GM23338 (cell line): ENCODE data around the gene SLC13A3. TPM values are rescaled to one million over a fixed set of nuclear protein-coding genes. Genes with fewer than 3 reads are reported as not detected.

Source experiments
- ATAC-seq: fragments of 200-7000 bp; cut with Tn5 transposase; 3 replicates; pipeline ENCODE4 v1.9.1; 2020
- DNase-seq: peaks from one replicate; pipeline ENCODE4 v3.0.0-alpha.2; 2015; ENCODE audit warnings: low spot score
- H2AFZ ChIP-seq: fragments of 200-600 bp; sonication (generic); 2 replicates; pipeline ENCODE4 v1.8.0; 2016; ENCODE audit warnings: antibody characterized with exemption, mild to moderate bottlenecking, moderate library complexity
- H3F3A ChIP-seq: fragments of 200-600 bp; sonication (generic); replicated peaks from 2 replicates; pipeline ENCODE4 v1.8.0; 2017; ENCODE audit warnings: antibody characterized with exemption, mixed run types, low read depth
- H3K27ac ChIP-seq: fragments of 200-600 bp; sonication (generic); 2 replicates; pipeline ENCODE4 v1.6.1; 2016; ENCODE audit warnings: low read depth
- H3K27me3 ChIP-seq: fragments of 200-600 bp; sonication (generic); 2 replicates; pipeline ENCODE4 v1.8.0; 2016; ENCODE audit warnings: mild to moderate bottlenecking, mixed run types, moderate library complexity; ENCODE audit not compliant: insufficient read depth
- H3K36me3 ChIP-seq: fragments of 200-600 bp; sonication (generic); 2 replicates; pipeline ENCODE4 v1.8.0; 2016; ENCODE audit warnings: mild to moderate bottlenecking; ENCODE audit not compliant: insufficient read depth
- H3K4me1 ChIP-seq: fragments of 200-600 bp; sonication (generic); 2 replicates; pipeline ENCODE4 v1.8.0; 2016; ENCODE audit warnings: mild to moderate bottlenecking, moderate library complexity; ENCODE audit not compliant: insufficient read depth
- H3K4me2 ChIP-seq: fragments of 200-600 bp; sonication (generic); 2 replicates; pipeline ENCODE4 v1.7.1; 2017; ENCODE audit warnings: mixed run types
- H3K4me3 ChIP-seq: fragments of 200-600 bp; sonication (generic); 2 replicates; pipeline ENCODE4 v1.6.1; 2016; ENCODE audit warnings: mixed run types
- H3K79me2 ChIP-seq: fragments of 200-600 bp; sonication (generic); replicated peaks from 2 replicates; pipeline ENCODE4 v1.8.0; 2017; ENCODE audit warnings: mild to moderate bottlenecking; ENCODE audit not compliant: insufficient read depth
- H3K9me2 ChIP-seq: fragments of 200-600 bp; sonication (generic); 2 replicates; pipeline ENCODE4 v1.8.0; 2017; ENCODE audit not compliant: insufficient read depth
- H4K20me1 ChIP-seq: fragments of 200-600 bp; sonication (generic); replicated peaks from 2 replicates; pipeline ENCODE4 v1.8.0; 2017; ENCODE audit warnings: mild to moderate bottlenecking; ENCODE audit not compliant: insufficient read depth
- H3K27ac Mint-ChIP-seq: 2 replicates; pipeline ENCODE4 v1.8.0; 2020; ENCODE audit warnings: inconsistent platforms, mild to moderate bottlenecking, moderate library complexity, mixed read lengths
- H3K27me3 Mint-ChIP-seq: 3 replicates; pipeline ENCODE4 v1.8.0; 2022; ENCODE audit warnings: low read depth, mild to moderate bottlenecking, moderate library complexity, mixed read lengths, inconsistent platforms; ENCODE audit not compliant: insufficient read depth, poor library complexity
- H3K36me3 Mint-ChIP-seq: 3 replicates; pipeline ENCODE4 v1.8.0; 2021; ENCODE audit warnings: low read depth, mild to moderate bottlenecking, inconsistent platforms, moderate library complexity, mixed read lengths
- H3K4me1 Mint-ChIP-seq: 3 replicates; pipeline ENCODE4 v1.8.0; 2020; ENCODE audit warnings: mild to moderate bottlenecking, inconsistent platforms, mixed read lengths
- H3K4me3 Mint-ChIP-seq: 3 replicates; pipeline ENCODE4 v1.8.0; 2021; ENCODE audit warnings: moderate library complexity, mild to moderate bottlenecking, inconsistent platforms, mixed read lengths
- H3K9me3 Mint-ChIP-seq: 3 replicates; pipeline ENCODE4 v1.8.0; 2020; ENCODE audit warnings: moderate library complexity, mild to moderate bottlenecking, inconsistent platforms, mixed read lengths
- JUNB ChIP-seq: IDR thresholded peaks from one replicate; pipeline ENCODE4 v1.6.1; 2016; ENCODE audit warnings: antibody characterized with exemption; ENCODE audit not compliant: unreplicated experiment
- POLR2AphosphoS5 ChIP-seq: IDR thresholded peaks from 2 replicates; pipeline ENCODE4 v1.6.1; 2016; ENCODE audit warnings: antibody characterized with exemption, low read depth
- STAT1 ChIP-seq: IDR thresholded peaks from one replicate; pipeline ENCODE4 v1.6.1; 2016; ENCODE audit warnings: antibody characterized with exemption; ENCODE audit not compliant: unreplicated experiment
- ZNF331 ChIP-seq: fragments of 250-450 bp; sonication (Bioruptor Pico); IDR thresholded peaks from 2 replicates; pipeline ENCODE4 v1.5.0; 2020; ENCODE audit warnings: low read depth, mild to moderate bottlenecking, moderate library complexity
- polyA plus RNA-seq: library from polyadenylated mRNA; unstranded; fragments of >200 nt; fragmentation: Nextera tagmentation; extraction: Ambion mirVana; gene quantifications from 2 replicates; pipeline ENCODE4 v1.2.1, GENCODE V29; 2016
- total RNA-seq: library from RNA; depleted of rRNA; stranded (reverse); fragments of >200 nt; shearing (Covaris generic); gene quantifications from 2 replicates; pipeline ENCODE4 v1.2.3, GENCODE V29; 2014
- TF ChIP-seq, protein P1 (sequence below): fragments of 250-450 bp; sonication (Bioruptor Pico); IDR thresholded peaks from 2 replicates; pipeline ENCODE4 v1.5.0; 2020; ENCODE audit warnings: mild to moderate bottlenecking, moderate library complexity

The SLC13A3 gene
- total and polyA plus RNA-seq, 2 experiments from 2014 or later, result 8.6 to 9.1 TPM

DNA sequence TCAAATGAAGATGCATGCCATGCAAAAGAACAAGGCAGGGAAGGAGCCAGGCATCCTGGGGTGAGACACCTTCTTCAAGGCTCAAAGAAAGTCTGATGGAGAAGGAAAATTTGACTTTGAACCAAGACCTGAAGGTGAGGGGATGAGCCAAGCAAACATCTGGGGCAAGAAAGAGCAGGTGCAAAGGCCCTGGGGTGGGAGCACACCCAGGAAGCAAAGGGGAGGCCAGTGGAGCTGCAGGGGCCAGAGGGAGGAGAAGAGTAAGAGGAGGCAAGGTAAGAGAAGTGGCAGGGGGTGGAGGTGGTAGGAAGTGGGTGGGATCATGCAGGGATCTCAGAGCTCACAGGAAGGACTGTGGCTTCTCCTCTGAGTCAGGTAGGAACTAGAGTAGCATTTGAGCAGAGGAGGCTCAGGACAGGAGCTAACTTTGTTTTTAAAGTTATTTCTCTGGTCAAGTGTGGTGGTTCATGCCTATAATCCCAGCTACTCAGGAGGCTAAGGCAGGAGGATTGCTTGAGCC lies 49.6 kb downstream of the SLC13A3 start:
- no peaks in the 10 kb centered on the region for H3K36me3 Mint-ChIP-seq
- Histone ChIP-seq H3K36me3 (no peaks in the 10 kb centered on the region), H3K27ac (no peak overlapping the region), H3K4me3 (no peak overlapping the region), H3K4me2 (no peak overlapping the region), H3K4me1 (no peaks in the 10 kb centered on the region), H4K20me1 (no peaks in the 10 kb centered on the region), H3K79me2 (no peaks in the 10 kb centered on the region), H2AFZ (no peak overlapping the region), H3K9me2 (no peaks in the 10 kb centered on the region), H3K27me3 (no peaks in the 10 kb centered on the region), H3F3A (no peaks in the 10 kb centered on the region)
- no peaks in the 10 kb centered on the region for H3K4me1 Mint-ChIP-seq
- H3K9me3 Mint-ChIP-seq, result peaks cover 2% of the 10 kb centered on the region; the same call in 1 of the 3 replicates
- no peak overlapping the region for H3K4me3 Mint-ChIP-seq
- ATAC-seq (no peak), DNase-seq (no peak)
- peaks cover 6% of the 10 kb centered on the region for H3K27me3 Mint-ChIP-seq
- no peak for TF ChIP-seq STAT1
- TF ChIP-seq ZNF331 (CRISPR knock-in tag), result no peak
- TF ChIP-seq, protein P1, sequence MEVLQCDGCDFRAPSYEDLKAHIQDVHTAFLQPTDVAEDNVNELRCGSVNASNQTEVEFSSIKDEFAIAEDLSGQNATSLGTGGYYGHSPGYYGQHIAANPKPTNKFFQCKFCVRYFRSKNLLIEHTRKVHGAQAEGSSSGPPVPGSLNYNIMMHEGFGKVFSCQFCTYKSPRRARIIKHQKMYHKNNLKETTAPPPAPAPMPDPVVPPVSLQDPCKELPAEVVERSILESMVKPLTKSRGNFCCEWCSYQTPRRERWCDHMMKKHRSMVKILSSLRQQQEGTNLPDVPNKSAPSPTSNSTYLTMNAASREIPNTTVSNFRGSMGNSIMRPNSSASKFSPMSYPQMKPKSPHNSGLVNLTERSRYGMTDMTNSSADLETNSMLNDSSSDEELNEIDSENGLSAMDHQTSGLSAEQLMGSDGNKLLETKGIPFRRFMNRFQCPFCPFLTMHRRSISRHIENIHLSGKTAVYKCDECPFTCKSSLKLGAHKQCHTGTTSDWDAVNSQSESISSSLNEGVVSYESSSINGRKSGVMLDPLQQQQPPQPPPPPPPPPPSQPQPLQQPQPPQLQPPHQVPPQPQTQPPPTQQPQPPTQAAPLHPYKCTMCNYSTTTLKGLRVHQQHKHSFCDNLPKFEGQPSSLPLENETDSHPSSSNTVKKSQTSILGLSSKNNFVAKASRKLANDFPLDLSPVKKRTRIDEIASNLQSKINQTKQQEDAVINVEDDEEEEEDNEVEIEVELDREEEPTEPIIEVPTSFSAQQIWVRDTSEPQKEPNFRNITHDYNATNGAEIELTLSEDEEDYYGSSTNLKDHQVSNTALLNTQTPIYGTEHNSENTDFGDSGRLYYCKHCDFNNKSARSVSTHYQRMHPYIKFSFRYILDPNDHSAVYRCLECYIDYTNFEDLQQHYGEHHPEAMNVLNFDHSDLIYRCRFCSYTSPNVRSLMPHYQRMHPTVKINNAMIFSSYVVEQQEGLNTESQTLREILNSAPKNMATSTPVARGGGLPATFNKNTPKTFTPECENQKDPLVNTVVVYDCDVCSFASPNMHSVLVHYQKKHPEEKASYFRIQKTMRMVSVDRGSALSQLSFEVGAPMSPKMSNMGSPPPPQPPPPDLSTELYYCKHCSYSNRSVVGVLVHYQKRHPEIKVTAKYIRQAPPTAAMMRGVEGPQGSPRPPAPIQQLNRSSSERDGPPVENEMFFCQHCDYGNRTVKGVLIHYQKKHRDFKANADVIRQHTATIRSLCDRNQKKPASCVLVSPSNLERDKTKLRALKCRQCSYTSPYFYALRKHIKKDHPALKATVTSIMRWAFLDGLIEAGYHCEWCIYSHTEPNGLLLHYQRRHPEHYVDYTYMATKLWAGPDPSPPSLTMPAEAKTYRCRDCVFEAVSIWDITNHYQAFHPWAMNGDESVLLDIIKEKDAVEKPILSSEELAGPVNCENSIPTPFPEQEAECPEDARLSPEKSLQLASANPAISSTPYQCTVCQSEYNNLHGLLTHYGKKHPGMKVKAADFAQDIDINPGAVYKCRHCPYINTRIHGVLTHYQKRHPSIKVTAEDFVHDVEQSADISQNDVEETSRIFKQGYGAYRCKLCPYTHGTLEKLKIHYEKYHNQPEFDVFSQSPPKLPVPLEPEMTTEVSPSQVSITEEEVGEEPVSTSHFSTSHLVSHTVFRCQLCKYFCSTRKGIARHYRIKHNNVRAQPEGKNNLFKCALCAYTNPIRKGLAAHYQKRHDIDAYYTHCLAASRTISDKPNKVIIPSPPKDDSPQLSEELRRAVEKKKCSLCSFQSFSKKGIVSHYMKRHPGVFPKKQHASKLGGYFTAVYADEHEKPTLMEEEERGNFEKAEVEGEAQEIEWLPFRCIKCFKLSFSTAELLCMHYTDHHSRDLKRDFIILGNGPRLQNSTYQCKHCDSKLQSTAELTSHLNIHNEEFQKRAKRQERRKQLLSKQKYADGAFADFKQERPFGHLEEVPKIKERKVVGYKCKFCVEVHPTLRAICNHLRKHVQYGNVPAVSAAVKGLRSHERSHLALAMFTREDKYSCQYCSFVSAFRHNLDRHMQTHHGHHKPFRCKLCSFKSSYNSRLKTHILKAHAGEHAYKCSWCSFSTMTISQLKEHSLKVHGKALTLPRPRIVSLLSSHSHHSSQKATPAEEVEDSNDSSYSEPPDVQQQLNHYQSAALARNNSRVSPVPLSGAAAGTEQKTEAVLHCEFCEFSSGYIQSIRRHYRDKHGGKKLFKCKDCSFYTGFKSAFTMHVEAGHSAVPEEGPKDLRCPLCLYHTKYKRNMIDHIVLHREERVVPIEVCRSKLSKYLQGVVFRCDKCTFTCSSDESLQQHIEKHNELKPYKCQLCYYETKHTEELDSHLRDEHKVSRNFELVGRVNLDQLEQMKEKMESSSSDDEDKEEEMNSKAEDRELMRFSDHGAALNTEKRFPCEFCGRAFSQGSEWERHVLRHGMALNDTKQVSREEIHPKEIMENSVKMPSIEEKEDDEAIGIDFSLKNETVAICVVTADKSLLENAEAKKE (CRISPR knock-in tag), result no peak
- no peak for TF ChIP-seq POLR2AphosphoS5
- H3K27ac Mint-ChIP-seq, result no peak overlapping the region

- peaks cover 7% of the 10 kb centered on the region; the same call in 1 of the 2 replicates for H3K4me1 ChIP-seq
- H3K27me3 ChIP-seq, result no peaks in the 10 kb centered on the region
- no peaks in the 10 kb centered on the region for H3F3A ChIP-seq
- Mint-ChIP-seq H3K4me3 (no peak overlapping the region; the same call in 2 of the 3 replicates), H3K9me3 (peaks cover 2% of the 10 kb centered on the region; the same call in 1 of the 3 replicates), H3K27me3 (peaks cover 6% of the 10 kb centered on the region), H3K4me1 (peaks cover 6% of the 10 kb centered on the region), H3K36me3 (no peaks in the 10 kb centered on the region), H3K27ac (no peak overlapping the region)
- no peak overlapping the region for H3K4me3 ChIP-seq
- ATAC-seq, result no peak
- H3K79me2 ChIP-seq, result no peaks in the 10 kb centered on the region
- H3K4me2 ChIP-seq, result no peak overlapping the region
- H2AFZ ChIP-seq, result no peak overlapping the region
- no peaks in the 10 kb centered on the region for H3K36me3 ChIP-seq
- H4K20me1 ChIP-seq, result no peaks in the 10 kb centered on the region
- no peaks in the 10 kb centered on the region for H3K9me2 ChIP-seq
- DNase-seq, result no peak
- H3K27ac ChIP-seq, result no peak overlapping the region
- TF ChIP-seq, protein P1 (CRISPR knock-in tag), result no peak
- no peak for TF ChIP-seq JUNB
- no peak for TF ChIP-seq STAT1
These were observed 50.9 kb downstream of the SLC13A3 start for GRCh38 chr20:46600286-46600752.
